Smooth muscle cell (in vitro differentiated cells): ENCODE measurements around the gene RDH14. TPM values are rescaled to one million over a fixed set of nuclear protein-coding genes. Genes with fewer than 3 reads are reported as not detected.
A peak's percentile ranks its signal among the peaks of the same experiment; 100 is the strongest.

Experiments used
- DNase-seq: peaks from one replicate; lab custom pipeline; 2025; ENCODE audit not compliant: unreplicated experiment; lab: John Stamatoyannopoulos, UW
- H2AFZ ChIP-seq: fragments of 200-600 bp; sonication (generic); 2 replicates; pipeline ENCODE4 v1.6.0; 2016; ENCODE audit warnings: antibody characterized with exemption, low read depth, mild to moderate bottlenecking
- H3F3A ChIP-seq: fragments of 200-600 bp; sonication (generic); 2 replicates; pipeline ENCODE4 v1.6.0; 2017; ENCODE audit warnings: antibody characterized with exemption, low read depth
- H3K27ac ChIP-seq: fragments of 200-600 bp; sonication (generic); 2 replicates; pipeline ENCODE4 v1.5.1; 2016; ENCODE audit warnings: low read depth, mild to moderate bottlenecking
- H3K27me3 ChIP-seq: fragments of 200-600 bp; sonication (generic); 2 replicates; pipeline ENCODE4 v1.6.1; 2016; ENCODE audit warnings: low read depth, mild to moderate bottlenecking
- H3K36me3 ChIP-seq: fragments of 200-600 bp; sonication (generic); 2 replicates; pipeline ENCODE4 v1.5.1; 2016; ENCODE audit warnings: low read depth
- H3K4me1 ChIP-seq: fragments of 200-600 bp; sonication (generic); 2 replicates; pipeline ENCODE4 v1.5.1; 2016; ENCODE audit warnings: low read depth
- H3K4me2 ChIP-seq: fragments of 200-600 bp; sonication (generic); 2 replicates; pipeline ENCODE4 v1.6.0; 2016; ENCODE audit warnings: mild to moderate bottlenecking
- H3K4me3 ChIP-seq: fragments of 200-600 bp; sonication (generic); 2 replicates; pipeline ENCODE4 v1.5.1; 2016; ENCODE audit warnings: mild to moderate bottlenecking
- H3K79me2 ChIP-seq: fragments of 200-600 bp; sonication (generic); 2 replicates; pipeline ENCODE4 v1.6.0; 2016; ENCODE audit warnings: low read depth, mild to moderate bottlenecking
- H3K9ac ChIP-seq: fragments of 200-600 bp; sonication (generic); 2 replicates; pipeline ENCODE4 v1.6.0; 2016; ENCODE audit warnings: low read depth
- H3K9me3 ChIP-seq: fragments of 200-600 bp; sonication (generic); replicated peaks from 2 replicates; pipeline ENCODE4 v1.5.1; 2016; ENCODE audit warnings: low read depth
- H4K20me1 ChIP-seq: fragments of 200-600 bp; sonication (generic); 2 replicates; pipeline ENCODE4 v1.6.0; 2016; ENCODE audit warnings: low read depth
- WGBS: methylation state at CpG from one replicate; pipeline ENCODE4 v1.1.7; 2016; ENCODE audit warnings: low lambda C conversion rate; 5-methylcytosine and 5-hydroxymethylcytosine counted together
- polyA plus RNA-seq: library from polyadenylated mRNA; unstranded; fragments of >200 nt; fragmentation: Nextera tagmentation; extraction: Ambion mirVana; gene quantifications from 2 replicates; pipeline ENCODE4 v1.2.1, GENCODE V29; 2016
- total RNA-seq: library from RNA; depleted of rRNA; stranded (reverse); fragments of >200 nt; gene quantifications from 2 replicates; pipeline ENCODE4 v1.2.3, GENCODE V29; 2014
- TF ChIP-seq, protein P1 (sequence below): fragments of 200-600 bp; sonication (generic); IDR thresholded peaks from 2 replicates; pipeline ENCODE4 v1.5.1; 2017; ENCODE audit warnings: borderline replicate concordance, mild to moderate bottlenecking, antibody characterized with exemption; ENCODE audit not compliant: insufficient read depth, poor library complexity, severe bottlenecking

Gene RDH14
- total and polyA plus RNA-seq, 2 experiments from 2014 or later: 24.5 to 26.2 TPM

- Histone ChIP-seq H3K27me3 (no peaks in the 10 kb centered on the region), H4K20me1 (no peaks in the 10 kb centered on the region), H3F3A (no peaks in the 10 kb centered on the region), H3K27ac (no peak overlapping the region), H2AFZ (no peak overlapping the region), H3K4me3 (no peak overlapping the region), H3K4me1 (no peaks in the 10 kb centered on the region), H3K79me2 (no peaks in the 10 kb centered on the region), H3K9me3 (no peaks in the 10 kb centered on the region), H3K4me2 (no peak overlapping the region), H3K9ac (no peak overlapping the region), H3K36me3 (no peaks in the 10 kb centered on the region)
- DNase-seq: no peak
- TF ChIP-seq, protein P1, sequence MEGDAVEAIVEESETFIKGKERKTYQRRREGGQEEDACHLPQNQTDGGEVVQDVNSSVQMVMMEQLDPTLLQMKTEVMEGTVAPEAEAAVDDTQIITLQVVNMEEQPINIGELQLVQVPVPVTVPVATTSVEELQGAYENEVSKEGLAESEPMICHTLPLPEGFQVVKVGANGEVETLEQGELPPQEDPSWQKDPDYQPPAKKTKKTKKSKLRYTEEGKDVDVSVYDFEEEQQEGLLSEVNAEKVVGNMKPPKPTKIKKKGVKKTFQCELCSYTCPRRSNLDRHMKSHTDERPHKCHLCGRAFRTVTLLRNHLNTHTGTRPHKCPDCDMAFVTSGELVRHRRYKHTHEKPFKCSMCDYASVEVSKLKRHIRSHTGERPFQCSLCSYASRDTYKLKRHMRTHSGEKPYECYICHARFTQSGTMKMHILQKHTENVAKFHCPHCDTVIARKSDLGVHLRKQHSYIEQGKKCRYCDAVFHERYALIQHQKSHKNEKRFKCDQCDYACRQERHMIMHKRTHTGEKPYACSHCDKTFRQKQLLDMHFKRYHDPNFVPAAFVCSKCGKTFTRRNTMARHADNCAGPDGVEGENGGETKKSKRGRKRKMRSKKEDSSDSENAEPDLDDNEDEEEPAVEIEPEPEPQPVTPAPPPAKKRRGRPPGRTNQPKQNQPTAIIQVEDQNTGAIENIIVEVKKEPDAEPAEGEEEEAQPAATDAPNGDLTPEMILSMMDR: no peak
- 95% methylated on average over 2 of the region's 2 CpGs for WGBS
These were observed 37.8 kb downstream of the RDH14 start for GRCh38 chr2:18522484-18523146.

GRCh38 chr2:18520451-18521425, 39.7 kb downstream of the RDH14 start:
- TF ChIP-seq, protein P1: peak; percentile 94
- H3K27me3 ChIP-seq: no peaks in the 10 kb centered on the region
- no peaks in the 10 kb centered on the region for H3K36me3 ChIP-seq
- DNase-seq: peak; percentile 54
- no peaks in the 10 kb centered on the region for H4K20me1 ChIP-seq
- no peak overlapping the region for H3K9ac ChIP-seq
- WGBS: 60% methylated on average over 16 of the region's 16 CpGs
- no peak overlapping the region for H3K4me3 ChIP-seq
- no peak overlapping the region for H3K27ac ChIP-seq
- H3K79me2 ChIP-seq: no peaks in the 10 kb centered on the region
- no peak overlapping the region for H3K4me2 ChIP-seq
- peaks cover 8% of the 10 kb centered on the region for H3F3A ChIP-seq
- H3K4me1 ChIP-seq: no peaks in the 10 kb centered on the region
- H3K9me3 ChIP-seq: no peaks in the 10 kb centered on the region
- H2AFZ ChIP-seq: no peak overlapping the region

DNA sequence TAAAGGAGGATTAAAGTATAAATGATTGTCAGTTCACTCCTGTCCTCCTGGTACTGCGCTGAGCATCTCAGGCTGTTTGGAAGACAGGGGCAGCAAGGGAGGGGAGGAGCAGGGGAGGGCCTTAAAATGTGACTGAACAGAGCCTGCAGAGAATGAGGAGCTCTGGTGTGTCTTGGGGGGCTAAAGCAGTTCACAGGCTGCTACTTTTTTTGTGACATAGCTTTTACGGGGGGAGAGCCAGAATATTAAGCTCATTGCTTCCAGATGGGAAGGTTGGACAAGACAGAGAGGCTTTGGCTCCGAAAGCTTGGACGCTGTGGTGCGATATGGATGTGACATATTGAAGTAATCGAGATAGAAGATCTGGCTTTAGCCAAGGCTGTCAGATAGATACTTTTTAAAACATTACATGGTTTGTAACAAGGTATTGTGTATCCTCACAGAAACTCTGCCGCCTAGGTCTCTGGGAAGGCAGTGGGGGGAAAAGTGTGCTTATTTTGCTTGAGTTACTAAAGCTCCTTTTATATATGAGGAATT, 40.5 kb downstream of the RDH14 start:
- TF ChIP-seq, protein P1: no peak
- H3K9me3 ChIP-seq: no peaks in the 10 kb centered on the region
- H3K36me3 ChIP-seq: no peaks in the 10 kb centered on the region
- H3K4me3 ChIP-seq: no peak overlapping the region
- H3K4me2 ChIP-seq: no peak overlapping the region
- no peaks in the 10 kb centered on the region for H3K4me1 ChIP-seq
- H4K20me1 ChIP-seq: no peaks in the 10 kb centered on the region
- WGBS: 59% methylated on average over 7 of the region's 7 CpGs
- DNase-seq: no peak
- H3K9ac ChIP-seq: no peak overlapping the region
- no peaks in the 10 kb centered on the region for H3K79me2 ChIP-seq
- no peak overlapping the region for H3K27ac ChIP-seq
- no peak overlapping the region for H2AFZ ChIP-seq
- no peaks in the 10 kb centered on the region for H3K27me3 ChIP-seq
- H3F3A ChIP-seq: peaks cover 8% of the 10 kb centered on the region
